ENCODE measurements around the gene EBF3.

DNA sequence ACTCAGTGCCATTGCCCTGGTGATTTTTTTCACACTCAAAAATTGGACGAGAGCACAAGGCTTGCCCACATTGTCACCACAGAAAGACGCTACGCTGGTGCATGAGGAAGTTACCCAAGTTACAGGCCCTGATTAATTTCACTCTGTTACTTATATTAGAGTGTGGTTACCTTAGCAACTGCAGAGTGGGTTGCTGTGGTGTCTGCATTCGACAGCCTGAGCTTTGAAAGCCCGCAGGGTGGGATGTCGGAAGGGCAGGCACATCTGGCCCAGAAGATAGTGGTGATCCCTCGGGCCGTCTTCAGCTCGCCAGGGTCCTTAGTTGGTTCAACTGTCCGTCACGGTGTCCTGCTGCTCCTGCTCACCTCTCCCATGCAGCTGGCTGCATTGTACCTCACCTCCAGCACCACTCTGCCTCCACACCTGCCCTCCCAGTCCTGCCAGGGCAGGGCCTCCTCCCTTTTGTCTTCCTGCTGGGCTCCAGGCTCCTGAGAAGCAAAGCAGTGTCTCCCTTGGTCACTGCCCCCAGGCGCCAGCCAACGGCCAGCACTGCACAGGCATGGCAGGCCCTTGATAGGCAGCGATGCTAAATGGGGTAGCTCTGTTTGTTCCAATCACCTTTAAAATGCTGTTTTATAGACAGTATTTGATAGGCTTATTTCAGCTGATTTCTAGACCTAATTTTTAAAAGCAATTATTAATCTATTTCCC is 167.2 kb downstream of the EBF3 start:
- TF ChIP-seq, protein P1, sequence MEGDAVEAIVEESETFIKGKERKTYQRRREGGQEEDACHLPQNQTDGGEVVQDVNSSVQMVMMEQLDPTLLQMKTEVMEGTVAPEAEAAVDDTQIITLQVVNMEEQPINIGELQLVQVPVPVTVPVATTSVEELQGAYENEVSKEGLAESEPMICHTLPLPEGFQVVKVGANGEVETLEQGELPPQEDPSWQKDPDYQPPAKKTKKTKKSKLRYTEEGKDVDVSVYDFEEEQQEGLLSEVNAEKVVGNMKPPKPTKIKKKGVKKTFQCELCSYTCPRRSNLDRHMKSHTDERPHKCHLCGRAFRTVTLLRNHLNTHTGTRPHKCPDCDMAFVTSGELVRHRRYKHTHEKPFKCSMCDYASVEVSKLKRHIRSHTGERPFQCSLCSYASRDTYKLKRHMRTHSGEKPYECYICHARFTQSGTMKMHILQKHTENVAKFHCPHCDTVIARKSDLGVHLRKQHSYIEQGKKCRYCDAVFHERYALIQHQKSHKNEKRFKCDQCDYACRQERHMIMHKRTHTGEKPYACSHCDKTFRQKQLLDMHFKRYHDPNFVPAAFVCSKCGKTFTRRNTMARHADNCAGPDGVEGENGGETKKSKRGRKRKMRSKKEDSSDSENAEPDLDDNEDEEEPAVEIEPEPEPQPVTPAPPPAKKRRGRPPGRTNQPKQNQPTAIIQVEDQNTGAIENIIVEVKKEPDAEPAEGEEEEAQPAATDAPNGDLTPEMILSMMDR (IDR thresholded peaks at IDR 0.05; ENCODE audit: extremely low read depth in 1 of 2, insufficient read depth in 1 of 2, low read depth in 1 of 2, low read length in 2 of 2), result no peak
- no peak for TF ChIP-seq POLR2A (IDR thresholded peaks at IDR 0.05; ENCODE audit: low read depth, low read length)
- no peak for TF ChIP-seq JUN (IDR thresholded peaks at IDR 0.05; ENCODE audit: borderline replicate concordance, insufficient read depth, insufficient read length, low read depth)
- no peak for TF ChIP-seq POLR2AphosphoS5 (IDR thresholded peaks at IDR 0.05; ENCODE audit: insufficient read depth, low read depth, low read length)
- TF ChIP-seq EZH2 (IDR thresholded peaks at IDR 0.05; ENCODE audit: borderline replicate concordance, low read depth, low read length, severe bottlenecking), result no peak
